Measurements from ENCODE around the gene ZDHHC14. TPM values are rescaled to one million over a fixed set of nuclear protein-coding genes. Genes with fewer than 3 reads are reported as not detected.

ZDHHC14 gene
- total RNA-seq, 1 donor from 2014 or later: 1.8 TPM

- no peak for DNase-seq (ENCODE audit: low read depth)
- Histone ChIP-seq H3K27me3 (ENCODE audit: control insufficient read depth, insufficient read depth, low read length) (no peaks in the 10 kb centered on the region), H3K4me3 (ENCODE audit: low read depth, low read length) (no peak overlapping the region), H3K36me3 (ENCODE audit: control insufficient read depth, insufficient read depth, low read length) (no peaks in the 10 kb centered on the region)
- peak; percentile 50 for FAIRE-seq
- TF ChIP-seq, protein P1, sequence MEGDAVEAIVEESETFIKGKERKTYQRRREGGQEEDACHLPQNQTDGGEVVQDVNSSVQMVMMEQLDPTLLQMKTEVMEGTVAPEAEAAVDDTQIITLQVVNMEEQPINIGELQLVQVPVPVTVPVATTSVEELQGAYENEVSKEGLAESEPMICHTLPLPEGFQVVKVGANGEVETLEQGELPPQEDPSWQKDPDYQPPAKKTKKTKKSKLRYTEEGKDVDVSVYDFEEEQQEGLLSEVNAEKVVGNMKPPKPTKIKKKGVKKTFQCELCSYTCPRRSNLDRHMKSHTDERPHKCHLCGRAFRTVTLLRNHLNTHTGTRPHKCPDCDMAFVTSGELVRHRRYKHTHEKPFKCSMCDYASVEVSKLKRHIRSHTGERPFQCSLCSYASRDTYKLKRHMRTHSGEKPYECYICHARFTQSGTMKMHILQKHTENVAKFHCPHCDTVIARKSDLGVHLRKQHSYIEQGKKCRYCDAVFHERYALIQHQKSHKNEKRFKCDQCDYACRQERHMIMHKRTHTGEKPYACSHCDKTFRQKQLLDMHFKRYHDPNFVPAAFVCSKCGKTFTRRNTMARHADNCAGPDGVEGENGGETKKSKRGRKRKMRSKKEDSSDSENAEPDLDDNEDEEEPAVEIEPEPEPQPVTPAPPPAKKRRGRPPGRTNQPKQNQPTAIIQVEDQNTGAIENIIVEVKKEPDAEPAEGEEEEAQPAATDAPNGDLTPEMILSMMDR (IDR thresholded peaks at IDR 0.05; ENCODE audit: insufficient read depth, low read length, severe bottlenecking): no peak
Observed at GRCh38 chr6:157512382-157512682, 131.3 kb downstream of the ZDHHC14 start.

DNA sequence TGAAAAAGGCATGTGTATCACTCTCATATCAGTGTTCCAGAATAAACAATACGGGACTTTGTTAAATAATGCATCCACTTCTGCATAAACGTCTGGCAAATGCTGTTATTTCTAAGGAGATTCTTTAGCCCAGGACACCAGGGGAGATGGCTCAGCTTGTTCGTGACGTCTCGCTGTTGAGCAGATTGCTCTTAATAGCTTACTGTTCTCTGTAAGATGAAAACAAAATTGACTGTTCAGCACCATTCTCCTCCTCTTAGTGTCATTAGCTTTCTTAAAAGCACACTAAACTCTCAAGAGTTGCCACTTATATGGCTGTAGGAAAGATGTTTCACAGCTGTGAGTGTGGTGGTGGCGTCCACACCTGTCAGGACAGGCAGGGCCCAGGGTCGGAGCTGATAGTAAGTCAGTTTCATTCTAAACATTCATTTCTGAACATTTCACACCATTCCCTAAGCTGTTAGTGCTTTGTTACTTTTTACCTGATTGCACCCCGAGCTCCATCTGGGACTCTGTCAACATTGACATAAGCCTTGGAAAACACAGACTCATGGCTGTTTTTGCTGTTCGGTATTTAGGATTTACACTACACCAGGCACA lies 132.1 kb downstream of the ZDHHC14 start:
- Histone ChIP-seq H3K36me3 (ENCODE audit: control insufficient read depth, insufficient read depth, low read length) (no peaks in the 10 kb centered on the region), H3K27me3 (ENCODE audit: control insufficient read depth, insufficient read depth, low read length) (no peaks in the 10 kb centered on the region), H3K4me3 (ENCODE audit: low read depth, low read length) (no peak overlapping the region)
- FAIRE-seq (no peak), DNase-seq (ENCODE audit: low read depth) (no peak)
- TF ChIP-seq, protein P1 (IDR thresholded peaks at IDR 0.05; ENCODE audit: insufficient read depth, low read length, severe bottlenecking): no peak

DNA sequence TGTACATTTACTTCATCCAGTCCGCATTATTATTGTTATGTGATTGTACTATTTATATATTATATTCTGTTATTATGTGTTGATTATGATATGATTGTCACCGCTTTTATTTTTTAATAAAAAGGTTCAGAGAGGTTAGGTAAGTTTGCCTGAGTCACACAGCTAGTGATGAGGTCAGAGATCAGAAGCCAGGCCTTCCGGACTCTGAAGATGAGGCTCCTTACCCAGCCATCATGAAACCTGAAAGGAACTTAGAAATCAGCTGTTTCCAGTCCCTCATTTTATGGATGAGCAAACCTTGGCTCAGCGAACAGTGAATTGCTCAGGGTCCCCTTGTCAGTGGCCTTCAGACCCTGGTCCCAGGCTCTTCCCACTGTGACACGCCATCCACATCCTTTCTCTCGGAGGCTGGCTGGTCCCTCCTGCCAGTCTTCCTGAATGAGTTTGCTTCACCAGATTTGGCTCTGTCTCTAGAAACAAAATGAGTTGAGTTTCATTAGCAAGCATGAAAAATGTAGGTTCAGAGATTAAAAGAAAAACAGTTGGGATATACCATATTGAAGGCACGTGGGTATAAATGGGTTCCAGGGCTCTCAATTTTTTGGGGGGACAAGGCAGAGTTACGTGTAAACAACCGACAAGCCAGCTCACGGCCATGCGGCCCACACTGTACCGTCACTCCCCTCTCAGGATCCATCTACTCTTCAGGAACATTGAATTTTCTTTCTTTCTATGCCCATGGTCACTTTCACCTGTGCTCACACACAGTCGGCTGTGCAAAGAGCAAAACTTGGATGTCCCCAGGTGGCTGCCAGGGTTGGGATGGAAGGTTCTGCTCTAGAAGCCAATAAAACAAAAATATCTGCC lies 132.9 kb downstream of the ZDHHC14 start:
- Histone ChIP-seq H3K4me3 (ENCODE audit: low read depth, low read length) (no peak overlapping the region), H3K36me3 (ENCODE audit: control insufficient read depth, insufficient read depth, low read length) (no peaks in the 10 kb centered on the region), H3K27me3 (ENCODE audit: control insufficient read depth, insufficient read depth, low read length) (no peaks in the 10 kb centered on the region)
- no peak for DNase-seq (ENCODE audit: low read depth)
- TF ChIP-seq, protein P1 (IDR thresholded peaks at IDR 0.05; ENCODE audit: insufficient read depth, low read length, severe bottlenecking): no peak
- peak; percentile 13 for FAIRE-seq

DNA sequence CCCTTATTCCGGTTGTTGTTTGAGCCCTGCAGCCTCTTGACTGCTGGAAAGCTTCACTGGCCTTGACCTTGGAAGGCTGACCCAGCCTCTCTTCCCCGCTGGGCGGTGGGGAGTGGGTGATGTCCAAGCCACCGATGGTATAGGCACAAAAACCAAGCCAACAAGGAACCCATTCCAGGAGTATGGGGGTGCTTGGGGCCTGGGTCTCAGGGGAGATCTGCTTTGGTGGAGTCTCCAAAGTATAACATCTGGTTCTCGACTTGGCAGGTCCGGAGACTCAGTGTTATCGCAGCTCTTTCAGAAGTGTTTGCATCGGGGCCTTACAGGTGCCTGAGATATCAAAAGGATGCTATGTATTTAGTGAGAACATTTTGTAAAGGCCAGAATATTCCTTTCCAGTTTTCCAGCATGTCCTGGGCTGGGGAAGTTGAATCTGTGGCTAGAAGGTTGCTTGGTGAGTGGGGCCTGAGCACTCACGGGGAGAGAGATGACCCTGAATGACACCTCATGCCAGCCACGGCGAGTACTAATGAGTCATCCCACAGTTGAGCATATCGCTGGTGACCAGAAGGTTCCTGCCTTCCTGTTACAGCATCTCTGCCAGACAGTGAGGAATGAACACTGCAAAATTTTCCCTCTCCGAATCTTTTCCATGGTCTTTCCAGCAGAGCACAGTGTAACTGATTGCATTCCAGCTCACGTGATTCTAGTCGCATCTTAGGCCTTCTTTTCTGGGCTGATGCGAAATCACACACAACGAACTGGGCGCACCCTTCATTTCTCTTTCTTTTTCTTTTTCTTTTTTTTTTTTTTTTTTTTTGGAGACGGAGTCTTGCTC lies 133.9 kb downstream of the ZDHHC14 start:
- no peaks in the 10 kb centered on the region for H3K36me3 ChIP-seq (ENCODE audit: control insufficient read depth, insufficient read depth, low read length)
- FAIRE-seq (no peak), DNase-seq (ENCODE audit: low read depth) (peak; percentile 46)
- no peak overlapping the region for H3K4me3 ChIP-seq (ENCODE audit: low read depth, low read length)
- TF ChIP-seq, protein P1 (IDR thresholded peaks at IDR 0.05; ENCODE audit: insufficient read depth, low read length, severe bottlenecking): no peak
- H3K27me3 ChIP-seq (ENCODE audit: control insufficient read depth, insufficient read depth, low read length): no peaks in the 10 kb centered on the region

GRCh38 chr6:157516319-157517026 lies 135.5 kb downstream of the ZDHHC14 start:
- Histone ChIP-seq H3K4me3 (ENCODE audit: low read depth, low read length) (no peak overlapping the region), H3K36me3 (ENCODE audit: control insufficient read depth, insufficient read depth, low read length) (no peaks in the 10 kb centered on the region), H3K27me3 (ENCODE audit: control insufficient read depth, insufficient read depth, low read length) (no peaks in the 10 kb centered on the region)
- TF ChIP-seq, protein P1 (IDR thresholded peaks at IDR 0.05; ENCODE audit: insufficient read depth, low read length, severe bottlenecking): no peak
- FAIRE-seq (no peak), DNase-seq (ENCODE audit: low read depth) (no peak)

Data from bronchial epithelial cell (primary cell).